ENCODE data around the gene HDAC5. TPM values are rescaled to one million over a fixed set of nuclear protein-coding genes. Genes with fewer than 3 reads are reported as not detected.

Gene HDAC5
- total and polyA plus RNA-seq, 3 donors from 2014 or later: 43.3 to 141 (median 94.1) TPM

GRCh38 chr17:44108440-44109311 is 14.8 kb downstream of the HDAC5 start:
- peak; percentile 91 for DNase-seq
- H3K9me3 ChIP-seq: no peaks in the 10 kb centered on the region
- no peaks in the 10 kb centered on the region for H3K36me3 ChIP-seq (ENCODE audit: low read depth, missing control alignments)
- TF ChIP-seq POLR2A (IDR thresholded peaks at IDR 0.05) (no peak), CTCF (IDR thresholded peaks at IDR 0.05) (no peak)
- intact Hi-C loops (cut with DNase I; ENCODE audit: low total_unique reads): no loop called here
- WGBS, 2 donors: 29% methylated on average over 13 to 16 of the region's 16 CpGs
- no peaks in the 10 kb centered on the region for H3K27me3 ChIP-seq
- H3K4me3 ChIP-seq: no peak overlapping the region
- peak overlapping the region; percentile 28 to 91 for H3K27ac ChIP-seq
- peaks cover 69% of the 10 kb centered on the region for H3K4me1 ChIP-seq

- TF ChIP-seq CTCF (IDR thresholded peaks at IDR 0.05) (no peak), POLR2A (IDR thresholded peaks at IDR 0.05) (no peak)
- no peaks in the 10 kb centered on the region for H3K36me3 ChIP-seq (ENCODE audit: low read depth, missing control alignments)
- no peak for DNase-seq
- no peaks in the 10 kb centered on the region for H3K9me3 ChIP-seq
- peaks cover 50% of the 10 kb centered on the region for H3K4me1 ChIP-seq
- H3K4me3 ChIP-seq: no peak overlapping the region
- 88 to 94% methylated on average over 4 of the region's 4 CpGs for WGBS, 2 donors
- H3K27me3 ChIP-seq: no peaks in the 10 kb centered on the region
- intact Hi-C loops (cut with DNase I; ENCODE audit: low total_unique reads): no loop called here
- H3K27ac ChIP-seq: no peak overlapping the region
Measured at GRCh38 chr17:44106801-44107200, 16.6 kb downstream of the HDAC5 start.

GRCh38 chr17:44105941-44106340 is 17.5 kb downstream of the HDAC5 start:
- TF ChIP-seq CTCF (IDR thresholded peaks at IDR 0.05): no peak
- TF ChIP-seq POLR2A (IDR thresholded peaks at IDR 0.05): no peak
- peaks cover 42% of the 10 kb centered on the region for H3K4me1 ChIP-seq
- H3K36me3 ChIP-seq (ENCODE audit: low read depth, missing control alignments): no peaks in the 10 kb centered on the region
- no peaks in the 10 kb centered on the region for H3K27me3 ChIP-seq
- intact Hi-C loops (cut with DNase I; ENCODE audit: low total_unique reads): no loop called here
- no peak overlapping the region for H3K27ac ChIP-seq
- no peak overlapping the region for H3K4me3 ChIP-seq
- 57 to 58% methylated on average over 3 of the region's 3 CpGs for WGBS, 2 donors
- DNase-seq: no peak
- H3K9me3 ChIP-seq: no peaks in the 10 kb centered on the region

- no peaks in the 10 kb centered on the region for H3K36me3 ChIP-seq (ENCODE audit: low read depth, missing control alignments)
- intact Hi-C loops (cut with DNase I; ENCODE audit: low total_unique reads): no loop called here
- TF ChIP-seq CTCF (IDR thresholded peaks at IDR 0.05) (no peak), POLR2A (IDR thresholded peaks at IDR 0.05) (no peak)
- peaks cover 37% of the 10 kb centered on the region for H3K4me1 ChIP-seq
- 48% methylated on average over 3 of the region's 3 CpGs; no CpG with 5 or more reads in 1 of the 2 donors for WGBS, 2 donors
- no peak overlapping the region for H3K4me3 ChIP-seq
- no peaks in the 10 kb centered on the region for H3K9me3 ChIP-seq
- no peak for DNase-seq
- no peak overlapping the region for H3K27ac ChIP-seq
- no peaks in the 10 kb centered on the region for H3K27me3 ChIP-seq
Measured at GRCh38 chr17:44105483-44105882, 18.0 kb downstream of the HDAC5 start.
